T-helper 9 cell (primary cell): Measurements from ENCODE around the gene CIB4.

Experiments used
- DNase-seq: peaks from one replicate; pipeline ENCODE4 v3.0.0-alpha.2; 2020

The CIB4 gene

GRCh38 chr2:26619521-26619951 lies 21.6 kb downstream of the CIB4 start:
- no peak for DNase-seq

DNA sequence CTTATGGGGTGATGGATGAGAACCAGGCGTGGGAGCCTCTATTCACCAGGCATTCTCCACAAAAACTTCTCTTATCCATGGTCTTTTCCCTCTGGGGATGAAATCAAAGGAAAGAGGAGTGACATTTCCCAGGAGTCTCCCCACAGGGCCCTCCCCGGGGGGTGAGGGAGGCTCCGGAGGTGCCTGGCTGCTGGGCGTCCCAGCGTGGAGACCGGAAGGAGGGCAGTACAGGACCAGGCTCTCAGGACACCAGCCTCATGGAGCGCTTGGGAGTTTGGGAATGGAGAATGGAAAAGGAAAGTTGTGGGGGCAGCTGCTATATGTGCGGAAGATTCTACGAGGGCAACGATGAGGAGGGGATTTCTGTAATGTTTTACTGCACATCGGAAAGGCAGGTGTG lies 22.1 kb downstream of the CIB4 start:
- DNase-seq = no peak

- DNase-seq = no peak
Measured at GRCh38 chr2:26618611-26619010, 22.6 kb downstream of the CIB4 start.

GRCh38 chr2:26617588-26618083 lies 23.5 kb downstream of the CIB4 start:
- DNase-seq = no peak

DNA sequence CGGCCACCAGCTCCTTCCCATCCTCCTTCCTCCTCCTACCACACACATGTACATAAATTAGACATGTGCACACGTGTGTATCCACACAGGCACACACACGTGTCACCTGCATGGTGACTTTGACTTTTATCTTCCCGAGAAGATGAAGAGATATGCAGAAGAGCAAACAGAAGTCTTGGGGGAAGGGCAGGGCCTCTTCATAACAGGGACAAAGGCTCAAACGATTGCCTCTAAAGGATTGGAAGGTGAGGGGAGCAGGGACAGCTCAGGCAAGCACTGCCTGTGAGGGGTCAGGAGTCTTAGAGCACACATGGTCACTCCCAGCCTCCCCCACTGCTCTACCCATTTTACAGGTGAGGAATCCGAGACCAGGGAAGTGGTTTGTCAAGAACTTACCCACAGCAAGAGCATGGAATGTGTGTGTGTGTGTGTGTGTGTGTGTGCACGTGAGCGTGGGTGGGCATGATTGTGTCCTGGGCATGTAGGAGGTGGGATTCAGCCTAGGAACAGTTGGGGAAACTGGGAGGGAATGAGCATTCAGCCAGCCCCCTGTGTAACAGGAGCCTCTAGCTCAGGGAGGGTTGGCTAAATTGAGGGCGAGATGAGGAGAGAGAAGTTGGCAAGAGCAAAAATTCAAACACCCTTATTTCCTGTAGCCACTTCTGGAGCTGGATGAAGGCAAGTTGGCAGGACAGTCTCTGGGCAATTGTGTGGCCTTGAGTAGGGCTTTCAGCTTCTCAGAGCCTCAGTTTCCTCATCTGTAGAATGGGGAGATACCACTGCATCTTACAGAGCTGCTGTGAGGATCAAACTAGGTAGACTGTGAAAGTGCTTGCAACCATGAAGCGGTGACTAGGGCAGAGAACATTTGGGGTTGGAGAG lies 24.2 kb downstream of the CIB4 start:
- DNase-seq = no peak

DNA sequence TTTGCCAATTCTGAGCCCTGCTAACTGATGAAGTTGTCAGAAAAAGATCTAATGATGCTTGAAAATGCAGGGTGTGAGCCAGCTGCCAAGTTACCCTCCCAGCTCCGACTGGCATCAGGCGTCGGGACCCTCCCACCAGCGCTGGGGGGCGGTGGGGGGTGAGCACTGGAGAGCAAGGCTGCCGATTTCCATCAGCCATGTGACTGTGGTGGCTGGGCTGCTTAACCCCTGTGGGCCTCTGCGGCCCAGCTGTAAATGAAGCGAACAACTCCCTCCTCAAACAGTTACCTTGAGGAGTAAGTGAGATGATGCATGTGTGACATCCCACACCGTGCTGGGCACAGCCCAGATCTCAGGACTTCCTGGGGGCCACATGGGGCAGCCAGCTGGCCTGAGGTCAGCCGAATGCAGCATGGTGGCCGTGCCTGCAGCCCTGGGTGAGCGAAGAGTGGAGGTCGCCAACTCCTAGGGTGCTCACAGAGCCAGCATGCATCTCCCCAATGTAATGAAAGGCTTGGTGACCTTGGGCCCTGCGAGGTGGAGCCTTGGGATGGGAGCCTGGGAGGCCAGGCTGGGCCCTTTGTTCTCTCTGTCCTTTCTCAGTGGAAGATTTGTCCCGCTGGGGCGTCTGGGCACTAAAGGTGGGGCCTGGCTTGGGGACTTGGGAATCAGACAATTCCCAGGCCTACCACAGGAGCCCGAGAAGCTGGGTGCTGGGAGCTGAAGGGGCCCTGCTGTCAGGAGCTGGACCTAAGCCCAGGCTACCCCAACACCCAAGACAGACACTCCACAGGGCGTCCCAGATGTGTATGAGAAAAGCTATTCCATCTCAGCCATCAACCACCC lies 25.1 kb downstream of the CIB4 start:
- DNase-seq = no peak

- DNase-seq = no peak
Measured at GRCh38 chr2:26615336-26615859, 25.8 kb downstream of the CIB4 start.

GRCh38 chr2:26614216-26615138 lies 26.7 kb downstream of the CIB4 start:
- no peak for DNase-seq

DNA sequence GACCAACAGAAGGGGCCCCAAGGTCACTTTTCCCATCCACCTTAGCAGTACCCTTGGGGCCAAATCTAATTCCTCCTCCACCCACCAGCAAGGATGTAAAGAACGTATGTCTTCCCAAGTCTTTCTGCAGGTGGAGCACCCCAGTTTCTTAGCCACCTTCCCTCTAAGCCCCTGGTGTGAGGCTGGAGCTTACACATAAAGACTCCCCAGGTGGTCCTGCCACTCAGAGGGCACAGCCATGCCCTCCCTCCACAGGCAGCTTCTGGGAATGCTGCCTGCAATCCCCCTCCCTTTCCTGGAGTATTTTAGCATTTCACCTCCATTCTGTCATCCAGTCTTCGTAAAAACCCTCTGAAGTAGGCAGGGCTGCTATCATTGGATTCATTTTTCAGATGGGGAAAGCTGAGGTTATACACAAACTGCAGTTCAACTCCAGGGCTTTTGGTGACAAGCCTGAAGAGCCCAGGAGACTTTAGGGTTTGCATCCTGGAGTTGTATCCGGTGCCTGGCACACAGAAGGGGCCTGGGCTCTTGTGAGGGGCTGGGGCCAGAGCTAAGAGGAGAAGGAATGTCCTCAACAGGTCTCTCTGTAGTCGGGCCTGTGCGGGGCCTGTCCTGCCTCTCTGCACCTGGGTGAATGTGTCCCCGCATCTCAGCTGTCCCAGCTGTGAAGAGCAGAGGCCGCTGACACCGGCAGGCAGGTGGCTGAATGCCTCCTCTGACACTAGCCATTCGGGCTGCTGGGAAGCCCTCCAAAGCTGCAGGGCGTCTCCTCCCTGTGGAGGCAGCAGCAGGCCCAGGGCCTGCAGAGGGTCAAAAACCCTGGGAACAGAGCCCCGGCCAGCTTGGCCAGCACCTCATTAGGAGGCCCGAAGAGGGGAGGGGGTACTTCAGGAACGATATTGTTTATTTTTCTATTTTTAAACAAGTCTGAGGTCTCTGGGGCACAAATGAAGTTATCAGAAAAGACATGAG lies 27.6 kb downstream of the CIB4 start:
- DNase-seq = no peak

GRCh38 chr2:26612522-26613240 lies 28.5 kb downstream of the CIB4 start:
- DNase-seq = no peak

DNA sequence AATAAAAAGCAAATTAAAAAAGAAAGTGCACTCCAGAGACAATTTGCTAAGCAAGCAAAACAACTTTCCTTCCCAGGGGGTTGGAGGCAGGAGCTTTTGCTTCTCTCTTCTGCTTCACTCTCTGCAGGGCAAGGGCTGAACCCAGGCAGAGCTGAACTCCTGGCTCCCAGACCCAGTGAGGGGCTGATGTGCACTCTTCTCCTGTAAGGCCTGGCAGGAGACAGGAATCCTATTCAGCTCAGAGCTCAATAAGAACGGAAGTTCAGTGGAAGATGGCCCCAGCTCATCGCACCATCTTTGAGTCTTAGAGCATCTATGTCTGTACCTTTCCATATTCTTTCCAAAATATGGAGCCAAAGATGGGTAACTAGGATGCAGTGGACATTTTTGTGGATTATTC lies 29.1 kb downstream of the CIB4 start:
- no peak for DNase-seq

DNA sequence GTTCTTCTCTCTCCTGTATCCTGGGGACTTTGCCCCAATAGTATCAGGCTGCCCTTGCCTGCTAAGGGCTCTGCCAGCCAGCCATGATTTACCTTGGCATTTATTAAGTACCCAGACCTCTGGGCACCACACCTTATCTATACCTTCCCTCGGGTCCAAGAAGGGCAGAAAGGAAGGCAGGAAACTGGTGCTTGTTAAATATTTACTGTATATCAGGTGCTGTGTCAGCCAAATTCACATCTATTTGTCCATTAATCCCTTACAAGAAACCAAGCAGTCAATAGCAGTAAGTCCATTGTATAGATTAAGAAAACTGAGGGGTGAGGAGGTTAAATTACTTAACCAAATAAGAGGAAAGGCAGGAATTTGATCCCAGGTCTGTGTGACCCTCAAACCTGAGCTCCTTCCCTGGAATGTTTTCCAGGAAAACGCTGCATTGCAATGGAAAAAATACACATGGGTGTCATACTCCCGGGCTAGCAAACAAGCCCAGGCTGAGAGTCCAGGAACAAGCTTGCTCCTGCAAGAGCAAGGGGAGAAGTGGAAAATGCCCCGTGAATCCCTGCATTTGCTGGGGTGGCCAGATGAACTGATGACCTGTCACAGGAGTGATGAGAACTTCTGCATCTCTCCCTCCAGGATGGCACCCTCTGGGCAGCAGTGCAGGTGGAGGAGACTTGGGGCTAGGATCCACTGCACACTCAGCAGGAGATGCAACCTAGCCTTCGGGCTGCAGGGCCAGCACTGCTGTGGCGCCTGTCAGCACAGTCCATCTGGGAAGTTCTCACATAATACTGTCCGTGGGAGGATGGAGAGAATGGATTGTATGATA lies 30.4 kb downstream of the CIB4 start:
- no peak for DNase-seq

- no peak for DNase-seq
Measured at GRCh38 chr2:26609839-26610277, 31.3 kb downstream of the CIB4 start.

DNA sequence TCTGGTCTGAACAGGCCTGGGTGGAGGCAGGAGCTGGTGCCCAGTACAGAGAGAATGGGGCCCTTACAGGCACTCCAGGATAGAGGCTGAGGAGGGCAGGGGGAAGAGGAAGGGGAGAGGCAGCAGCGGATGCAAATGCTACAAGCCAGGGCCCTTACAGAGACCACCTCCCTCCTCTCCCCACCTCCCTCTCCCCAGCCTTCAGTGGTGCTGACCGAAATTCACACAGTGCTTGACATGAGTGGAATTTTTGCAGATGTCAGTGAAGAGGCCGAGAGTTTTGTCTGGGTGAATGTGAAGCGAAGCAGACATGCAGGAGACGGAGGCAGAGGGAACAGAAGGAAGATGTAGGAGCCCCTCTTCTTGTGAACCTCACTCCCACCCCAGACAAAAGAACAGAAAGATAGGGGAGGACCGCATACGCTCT lies 31.9 kb downstream of the CIB4 start:
- no peak for DNase-seq

GRCh38 chr2:26608557-26608956 lies 32.6 kb downstream of the CIB4 start:
- no peak for DNase-seq

DNA sequence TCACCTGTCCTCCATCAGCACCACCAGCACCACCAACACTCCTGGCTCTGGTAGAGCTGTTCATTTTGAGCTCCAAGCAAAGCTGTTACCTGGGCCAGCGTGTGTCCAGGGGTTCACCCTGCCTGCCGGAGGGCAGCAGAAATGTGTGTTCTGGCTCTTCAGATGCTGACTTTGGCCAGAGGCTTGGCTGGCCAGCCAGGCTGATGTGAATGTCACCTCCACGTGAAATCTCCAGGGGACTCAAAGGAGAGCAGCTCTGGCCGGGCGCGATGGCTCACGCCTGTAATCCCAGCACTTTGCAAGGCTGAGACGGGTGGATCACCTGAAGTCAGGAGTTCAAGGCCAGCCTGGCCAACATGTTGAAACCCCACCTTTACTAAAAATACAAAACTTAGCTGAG lies 33.5 kb downstream of the CIB4 start:
- DNase-seq = no peak

- no peak for DNase-seq
Measured at GRCh38 chr2:26606847-26607190, 34.3 kb downstream of the CIB4 start.

- no peak for DNase-seq
Measured at GRCh38 chr2:26605999-26606846, 34.9 kb downstream of the CIB4 start.
